HEK293T (cell line): Measurements from ENCODE around the gene PAK5.

Source experiments
- CTCF ChIA-PET: fragments of 350-600 bp; formaldehyde crosslinking; extraction: SDS; loops from one replicate; lab custom pipeline; 2021; ENCODE audit warnings: antibody characterized with exemption, inconsistent platforms; lab: Yijun Ruan, JAX
- POLR2A ChIA-PET: fragments of 350-600 bp; formaldehyde crosslinking; extraction: SDS; loops from one replicate; lab custom pipeline; 2020; ENCODE audit warnings: antibody characterized with exemption, inconsistent platforms; lab: Yijun Ruan, JAX
- DNase-seq: peaks from one replicate; pipeline ENCODE4 v3.0.0; 2012; ENCODE audit warnings: mixed read lengths; ENCODE audit errors: extremely low spot score
- ARNT ChIP-seq: fragments of 450-650 bp; IDR thresholded peaks from 2 replicates; pipeline ENCODE4 v1.6.1; 2017; ENCODE audit warnings: mild to moderate bottlenecking
- BHLHE40 ChIP-seq: fragments of 450-650 bp; IDR thresholded peaks from 2 replicates; pipeline ENCODE4 v1.6.1; 2016; ENCODE audit warnings: mild to moderate bottlenecking, moderate library complexity, borderline replicate concordance
- CTBP1 ChIP-seq: fragments of 450-650 bp; IDR thresholded peaks from 2 replicates; pipeline ENCODE4 v1.6.1; 2016; ENCODE audit warnings: borderline replicate concordance
- ELF4 ChIP-seq: fragments of 450-650 bp; IDR thresholded peaks from 2 replicates; pipeline ENCODE4 v1.6.1; 2017; ENCODE audit warnings: antibody characterized with exemption
- FOXA1 ChIP-seq: fragments of 450-650 bp; IDR thresholded peaks from 2 replicates; pipeline ENCODE4 v1.6.1; 2016; ENCODE audit warnings: mild to moderate bottlenecking
- FOXK2 ChIP-seq: fragments of 450-650 bp; IDR thresholded peaks from 2 replicates; pipeline ENCODE4 v1.6.1; 2016; ENCODE audit warnings: mild to moderate bottlenecking
- FOXM1 ChIP-seq: fragments of 450-650 bp; IDR thresholded peaks from 2 replicates; pipeline ENCODE4 v1.6.1; 2017; ENCODE audit warnings: mild to moderate bottlenecking, borderline replicate concordance
- HDGF ChIP-seq: fragments of 450-650 bp; IDR thresholded peaks from 2 replicates; pipeline ENCODE4 v1.6.1; 2017; ENCODE audit warnings: antibody characterized with exemption, borderline replicate concordance
- L3MBTL2 ChIP-seq: fragments of 450-650 bp; conservative IDR thresholded peaks from 2 replicates; pipeline ENCODE4 v1.6.1; 2016; ENCODE audit warnings: mild to moderate bottlenecking
- LEF1 ChIP-seq: fragments of 450-650 bp; IDR thresholded peaks from 2 replicates; pipeline ENCODE4 v1.6.1; 2017; ENCODE audit warnings: mild to moderate bottlenecking, borderline replicate concordance
- NFRKB ChIP-seq: fragments of 450-650 bp; IDR thresholded peaks from 2 replicates; pipeline ENCODE4 v1.6.1; 2016; ENCODE audit warnings: mild to moderate bottlenecking, moderate library complexity
- PKNOX1 ChIP-seq: fragments of 450-650 bp; IDR thresholded peaks from 2 replicates; pipeline ENCODE4 v1.6.1; 2016
- SP1 ChIP-seq: fragments of 450-650 bp; IDR thresholded peaks from 2 replicates; pipeline ENCODE4 v1.6.1; 2017
- SUZ12 ChIP-seq: fragments of 450-650 bp; IDR thresholded peaks from 2 replicates; pipeline ENCODE4 v1.6.1; 2016; ENCODE audit warnings: mild to moderate bottlenecking
- TARDBP ChIP-seq: fragments of 450-650 bp; IDR thresholded peaks from 2 replicates; pipeline ENCODE4 v1.6.1; 2016
- ZNF384 ChIP-seq: fragments of 450-650 bp; IDR thresholded peaks from 2 replicates; pipeline ENCODE4 v1.6.1; 2016

Gene PAK5

DNA sequence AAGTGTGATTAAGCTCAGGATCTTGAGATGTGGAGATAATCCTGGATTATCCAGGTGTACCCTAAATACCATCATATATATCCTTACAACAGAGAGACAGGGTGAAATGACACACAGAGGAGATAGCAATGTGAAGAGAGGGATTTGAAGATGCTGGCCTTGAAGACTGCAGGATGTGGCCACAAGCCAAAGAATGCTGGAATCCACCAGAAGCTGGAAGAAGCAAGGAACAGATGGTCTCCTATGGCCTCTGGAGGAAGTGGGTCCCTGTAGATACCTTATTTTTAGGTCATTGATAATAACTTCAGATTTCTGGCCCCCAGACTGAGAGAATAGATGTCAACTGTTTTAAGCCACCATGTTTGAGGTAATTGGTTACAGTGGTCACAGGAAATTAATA, 95.0 kb downstream of the PAK5 start:
- no peak for DNase-seq
- POLR2A ChIA-PET: no interaction called here
- TF ChIP-seq L3MBTL2 (no peak), LEF1 (no peak), TARDBP (no peak)
- CTCF ChIA-PET: no interaction called here

DNA sequence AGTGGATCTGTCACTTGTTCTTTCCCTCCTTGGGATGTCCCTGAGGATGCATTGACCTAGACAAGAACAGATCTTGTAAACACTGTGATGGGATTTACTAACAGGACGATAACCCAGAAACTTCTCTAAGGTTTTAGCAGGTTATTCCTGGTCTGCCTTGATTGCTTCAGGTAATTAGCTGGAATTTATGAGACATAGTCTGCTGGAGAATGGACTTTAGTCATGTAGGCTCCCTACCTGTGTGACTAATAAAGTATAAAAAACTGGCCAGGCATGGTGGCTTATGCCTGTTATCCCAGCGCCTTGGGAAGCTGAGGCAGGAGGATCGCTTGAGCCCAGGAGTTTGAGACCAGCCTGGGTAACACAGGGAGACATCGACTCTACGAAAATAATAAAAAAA, 96.1 kb downstream of the PAK5 start:
- CTCF ChIA-PET: no interaction called here
- TF ChIP-seq ZNF384 (no peak), SUZ12 (no peak), PKNOX1 (no peak), CTBP1 (no peak), LEF1 (no peak), ELF4 (no peak), FOXK2 (no peak), SP1 (no peak), BHLHE40 (no peak), NFRKB (no peak), FOXA1 (no peak), ARNT (no peak), HDGF (no peak), L3MBTL2 (no peak), FOXM1 (no peak), TARDBP (no peak)
- no peak for DNase-seq
- POLR2A ChIA-PET: no interaction called here

DNA sequence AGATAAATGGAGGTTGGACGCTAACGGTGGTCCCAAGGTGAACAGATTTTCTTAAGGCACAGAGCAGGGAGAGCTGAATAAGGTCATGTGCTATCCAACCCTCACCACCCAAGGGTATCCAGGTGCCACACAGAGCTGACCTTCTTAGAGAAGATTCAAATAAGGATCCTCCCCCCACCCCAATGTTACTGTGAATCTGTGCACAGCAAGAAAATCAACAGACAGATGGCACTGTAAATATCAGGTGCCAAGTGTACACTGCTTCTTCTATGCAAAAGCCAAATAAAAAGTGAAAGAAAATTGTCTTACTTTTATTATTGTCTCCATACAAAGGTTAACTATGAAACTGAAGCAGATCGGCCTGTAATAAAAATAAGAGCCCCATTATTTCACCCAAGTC, 96.9 kb downstream of the PAK5 start:
- no peak for DNase-seq
- TF ChIP-seq ELF4 (no peak), SP1 (no peak), HDGF (no peak), FOXK2 (no peak), LEF1 (no peak), L3MBTL2 (no peak), NFRKB (no peak), ZNF384 (no peak), SUZ12 (no peak), FOXM1 (no peak), FOXA1 (no peak), BHLHE40 (no peak), CTBP1 (no peak)
- ChIA-PET CTCF (no interaction called here), POLR2A (no interaction called here)

- no peak for TF ChIP-seq NFRKB
- no peak for TF ChIP-seq ARNT
- no peak for TF ChIP-seq SUZ12
- TF ChIP-seq ZNF384: no peak
- TF ChIP-seq CTBP1: no peak
- no peak for TF ChIP-seq SP1
- no peak for TF ChIP-seq FOXM1
- no peak for TF ChIP-seq L3MBTL2
- POLR2A ChIA-PET: no interaction called here
- CTCF ChIA-PET: no interaction called here
- no peak for DNase-seq
Observed at GRCh38 chr20:9740486-9740885, 98.4 kb downstream of the PAK5 start.

GRCh38 chr20:9739991-9740390, 98.9 kb downstream of the PAK5 start:
- CTCF ChIA-PET: no interaction called here
- POLR2A ChIA-PET: no interaction called here
- DNase-seq: no peak

GRCh38 chr20:9736373-9736772, 102.5 kb downstream of the PAK5 start:
- TF ChIP-seq L3MBTL2 (no peak), PKNOX1 (no peak), ZNF384 (no peak), FOXA1 (no peak), CTBP1 (no peak), FOXK2 (no peak), SUZ12 (no peak), BHLHE40 (no peak), ARNT (no peak), TARDBP (no peak), HDGF (no peak), FOXM1 (no peak), LEF1 (no peak), NFRKB (no peak)
- DNase-seq: no peak
- ChIA-PET POLR2A (no interaction called here), CTCF (no interaction called here)

More at GRCh38 chr20:9739991-9740390, 98.9 kb downstream of the PAK5 start:
- TF ChIP-seq ARNT (no peak), FOXM1 (no peak), BHLHE40 (no peak), SUZ12 (no peak), SP1 (no peak), PKNOX1 (no peak), LEF1 (no peak), ELF4 (no peak), TARDBP (no peak), CTBP1 (no peak), L3MBTL2 (no peak), HDGF (no peak), FOXK2 (no peak)
